ENCODE results near the gene OR5T1.

The OR5T1 gene

GRCh38 chr11:56273854-56274253 is at the start of gene OR5T1:
Gene OR5T1 (plus strand): TSS chr11:56274154. CDS start chr11:56275639, 1,485 bp downstream.
- TF ChIP-seq ZNF140 (tag by site-specific recombination; IDR thresholded peaks at IDR 0.05) (no peak), CTCF (tag by site-specific recombination; IDR thresholded peaks at IDR 0.05) (no peak), ZBTB20 (tag by site-specific recombination; IDR thresholded peaks at IDR 0.05) (no peak), ZNF623 (tag by site-specific recombination; IDR thresholded peaks at IDR 0.05) (no peak), ZEB2 (tag by site-specific recombination; IDR thresholded peaks at IDR 0.05) (no peak), ZNF433 (tag by site-specific recombination; IDR thresholded peaks at IDR 0.05; ENCODE audit: low read depth) (no peak), ZNF19 (tag by site-specific recombination; IDR thresholded peaks at IDR 0.05; ENCODE audit: low read depth) (no peak), ZNF843 (tag by site-specific recombination; IDR thresholded peaks at IDR 0.05) (no peak), KLF7 (tag by site-specific recombination; IDR thresholded peaks at IDR 0.05; ENCODE audit: borderline replicate concordance) (no peak)
- H3K4me1 ChIP-seq (ENCODE audit: control insufficient read depth, insufficient read depth, low read length) = no peaks in the 10 kb centered on the region
- H3K4me3 ChIP-seq (ENCODE audit: low read depth, low read length) = no peak within 1 kb of the TSS
- ChIA-PET POLR2A (no interaction called here), CTCF (interaction anchor here (0.6 kb wide), 1 partner anchor 11 kb away, joined by 3 read pairs; no protein-coding TSS in a partner anchor)
- H3K27ac ChIP-seq (ENCODE audit: extremely low read depth, low read depth, low read length) = no peak within 1 kb of the TSS
- no peaks in the 10 kb centered on the region for H3K36me3 ChIP-seq (ENCODE audit: control insufficient read depth in 2 of 2, insufficient read depth in 1 of 2, low read length in 2 of 2)
- no peaks in the 10 kb centered on the region for H3K9me3 ChIP-seq (ENCODE audit: control insufficient read depth, insufficient read depth, low read depth, low read length)

GRCh38 chr11:56234155-56234554 is 39.8 kb upstream of the OR5T1 start, which contains the start of gene OR5T2:
Gene OR5T2 (minus strand): TSS chr11:56234255. CDS start chr11:56233062, 1,193 bp downstream.
- ChIA-PET POLR2A (no interaction called here), CTCF (no interaction called here)
- no peak within 1 kb of the TSS for H3K4me3 ChIP-seq (ENCODE audit: low read depth, low read length)
- no peak for TF ChIP-seq ZNF837 (tag by site-specific recombination; IDR thresholded peaks at IDR 0.05)
- no peak for TF ChIP-seq ZSCAN23 (tag by site-specific recombination; IDR thresholded peaks at IDR 0.05)
- TF ChIP-seq, protein P1, sequence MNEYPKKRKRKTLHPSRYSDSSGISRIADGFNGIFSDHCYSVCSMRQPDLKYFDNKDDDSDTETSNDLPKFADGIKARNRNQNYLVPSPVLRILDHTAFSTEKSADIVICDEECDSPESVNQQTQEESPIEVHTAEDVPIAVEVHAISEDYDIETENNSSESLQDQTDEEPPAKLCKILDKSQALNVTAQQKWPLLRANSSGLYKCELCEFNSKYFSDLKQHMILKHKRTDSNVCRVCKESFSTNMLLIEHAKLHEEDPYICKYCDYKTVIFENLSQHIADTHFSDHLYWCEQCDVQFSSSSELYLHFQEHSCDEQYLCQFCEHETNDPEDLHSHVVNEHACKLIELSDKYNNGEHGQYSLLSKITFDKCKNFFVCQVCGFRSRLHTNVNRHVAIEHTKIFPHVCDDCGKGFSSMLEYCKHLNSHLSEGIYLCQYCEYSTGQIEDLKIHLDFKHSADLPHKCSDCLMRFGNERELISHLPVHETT (tag by site-specific recombination; IDR thresholded peaks at IDR 0.05) = no peak
- no peak within 1 kb of the TSS for H3K27ac ChIP-seq (ENCODE audit: extremely low read depth, low read depth, low read length)
- H3K36me3 ChIP-seq (ENCODE audit: control insufficient read depth in 2 of 2, insufficient read depth in 1 of 2, low read length in 2 of 2) = no peaks in the 10 kb centered on the region
- H3K9me3 ChIP-seq (ENCODE audit: control insufficient read depth, insufficient read depth, low read depth, low read length) = no peaks in the 10 kb centered on the region
- H3K4me1 ChIP-seq (ENCODE audit: control insufficient read depth, insufficient read depth, low read length) = no peaks in the 10 kb centered on the region

DNA sequence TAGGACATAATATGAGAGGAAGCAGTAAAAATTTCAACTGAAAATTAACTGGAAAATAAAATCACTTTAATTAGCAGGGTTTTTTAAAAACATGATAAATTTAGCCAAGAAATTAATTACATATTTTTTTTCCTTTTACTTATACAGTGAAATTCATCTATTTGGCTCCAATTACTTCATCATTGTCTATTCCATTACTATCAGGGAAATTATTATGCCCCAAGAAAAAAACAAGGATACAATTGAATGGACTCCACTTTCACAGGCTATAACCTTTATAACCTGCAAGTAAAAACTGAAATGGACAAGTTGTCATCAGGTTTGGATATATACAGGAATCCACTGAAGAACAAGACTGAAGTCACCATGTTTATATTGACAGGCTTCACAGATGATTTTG is 22.0 kb upstream of the OR5T1 start, which contains the start of gene OR5T3:
TSS of gene OR5T3 (plus strand) at position 301 of the 400 bp plus-strand sequence. CDS start at position 301, 0 bp downstream.
- Histone ChIP-seq H3K9me3 (ENCODE audit: control insufficient read depth, insufficient read depth, low read depth, low read length) (no peaks in the 10 kb centered on the region), H3K27ac (ENCODE audit: extremely low read depth, low read depth, low read length) (no peak within 1 kb of the TSS), H3K36me3 (ENCODE audit: control insufficient read depth in 2 of 2, insufficient read depth in 1 of 2, low read length in 2 of 2) (no peaks in the 10 kb centered on the region), H3K4me3 (ENCODE audit: low read depth, low read length) (no peak within 1 kb of the TSS), H3K4me1 (ENCODE audit: control insufficient read depth, insufficient read depth, low read length) (no peaks in the 10 kb centered on the region)
- ChIA-PET CTCF (no interaction called here), POLR2A (no interaction called here)
- TF ChIP-seq ZNF280C (tag by site-specific recombination; IDR thresholded peaks at IDR 0.05) (no peak), TSHZ1 (tag by site-specific recombination; IDR thresholded peaks at IDR 0.05; ENCODE audit: borderline replicate concordance) (no peak), ZNF140 (tag by site-specific recombination; IDR thresholded peaks at IDR 0.05) (no peak), ZNF701 (tag by site-specific recombination; IDR thresholded peaks at IDR 0.05) (no peak), ZNF610 (tag by site-specific recombination; IDR thresholded peaks at IDR 0.05; ENCODE audit: borderline replicate concordance) (no peak), ZNF548 (tag by site-specific recombination; IDR thresholded peaks at IDR 0.05) (no peak), ZSCAN23 (tag by site-specific recombination; IDR thresholded peaks at IDR 0.05) (no peak), KLF16 (tag by site-specific recombination; IDR thresholded peaks at IDR 0.05) (no peak), ZFP3 (tag by site-specific recombination; IDR thresholded peaks at IDR 0.05; ENCODE audit: low read depth) (no peak), SP2 (tag by site-specific recombination; IDR thresholded peaks at IDR 0.05) (no peak), ZNF521 (tag by site-specific recombination; IDR thresholded peaks at IDR 0.05) (no peak), TCF7L2 (IDR thresholded peaks at IDR 0.05; ENCODE audit: borderline replicate concordance, low read depth, low read length) (no peak)
- TF ChIP-seq, protein P2, sequence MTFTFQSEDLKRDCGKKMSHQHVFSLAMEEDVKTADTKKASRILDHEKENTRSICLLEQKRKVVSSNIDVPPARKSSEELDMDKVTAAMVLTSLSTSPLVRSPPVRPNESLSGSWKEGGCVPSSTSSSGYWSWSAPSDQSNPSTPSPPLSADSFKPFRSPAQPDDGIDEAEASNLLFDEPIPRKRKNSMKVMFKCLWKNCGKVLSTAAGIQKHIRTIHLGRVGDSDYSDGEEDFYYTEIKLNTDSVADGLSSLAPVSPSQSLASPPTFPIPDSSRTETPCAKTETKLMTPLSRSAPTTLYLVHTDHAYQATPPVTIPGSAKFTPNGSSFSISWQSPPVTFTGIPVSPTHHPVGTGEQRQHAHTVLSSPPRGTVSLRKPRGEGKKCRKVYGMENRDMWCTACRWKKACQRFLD (tag by site-specific recombination; IDR thresholded peaks at IDR 0.05) = no peak
